Loucy (cell line): ENCODE measurements around the gene COP1.

Source experiments
- H2AFZ ChIP-seq: fragments of 200-600 bp; sonication (generic); 2 replicates; pipeline ENCODE4 v1.6.0; 2016; ENCODE audit warnings: antibody characterized with exemption, mild to moderate bottlenecking, low read length, moderate library complexity
- H3F3A ChIP-seq: fragments of 200-600 bp; 2 replicates; pipeline ENCODE4 v1.6.0; 2016; ENCODE audit warnings: antibody characterized with exemption, low read depth, mild to moderate bottlenecking
- H3K27me3 ChIP-seq: fragments of 200-600 bp; sonication (generic); 2 replicates; pipeline ENCODE4 v1.6.1; 2014; ENCODE audit warnings: low read length, mild to moderate bottlenecking; ENCODE audit not compliant: insufficient read depth, poor library complexity, severe bottlenecking
- H3K36me3 ChIP-seq: fragments of 200-600 bp; sonication (generic); 2 replicates; pipeline ENCODE4 v1.6.1; 2016; ENCODE audit warnings: low read length; ENCODE audit not compliant: insufficient read depth
- H3K4me1 ChIP-seq: fragments of 200-600 bp; sonication (generic); 2 replicates; pipeline ENCODE4 v1.5.1; 2014; ENCODE audit warnings: low read length, mild to moderate bottlenecking; ENCODE audit not compliant: insufficient read depth, poor library complexity, severe bottlenecking
- H3K4me2 ChIP-seq: fragments of 200-600 bp; sonication (generic); 2 replicates; pipeline ENCODE4 v1.6.0; 2014; ENCODE audit warnings: antibody characterized with exemption, low read length, low read depth, mild to moderate bottlenecking; ENCODE audit not compliant: poor library complexity, severe bottlenecking
- H3K4me3 ChIP-seq: fragments of 200-600 bp; sonication (generic); 2 replicates; pipeline ENCODE4 v1.5.1; 2014; ENCODE audit warnings: low read length, mild to moderate bottlenecking, mixed read lengths; ENCODE audit not compliant: poor library complexity, severe bottlenecking
- H3K79me2 ChIP-seq: fragments of 200-600 bp; sonication (generic); 2 replicates; pipeline ENCODE4 v1.6.1; 2014; ENCODE audit warnings: low read length; ENCODE audit not compliant: insufficient read depth
- H3K9ac ChIP-seq: fragments of 200-600 bp; sonication (generic); 2 replicates; pipeline ENCODE4 v1.6.0; 2014; ENCODE audit warnings: mild to moderate bottlenecking, low read depth, low read length, moderate library complexity; ENCODE audit not compliant: poor library complexity, severe bottlenecking
- H3K9me2 ChIP-seq: fragments of 200-600 bp; sonication (generic); replicated peaks from 2 replicates; pipeline ENCODE4 v1.6.1; 2016; ENCODE audit warnings: low read depth, low read length, mixed read lengths
- H3K9me3 ChIP-seq: fragments of 200-600 bp; sonication (generic); 2 replicates; pipeline ENCODE4 v1.6.1; 2014; ENCODE audit warnings: mild to moderate bottlenecking, antibody characterized with exemption, low read length, low read depth; ENCODE audit not compliant: insufficient read depth
- H4K20me1 ChIP-seq: fragments of 200-600 bp; sonication (generic); 2 replicates; pipeline ENCODE4 v1.6.0; 2014; ENCODE audit warnings: antibody characterized with exemption, low read length, mild to moderate bottlenecking; ENCODE audit not compliant: insufficient read depth, poor library complexity, severe bottlenecking
- CTCF ChIP-seq: fragments of 200-600 bp; sonication (generic); conservative IDR thresholded peaks from 2 replicates; pipeline ENCODE4 v1.5.1; 2014; ENCODE audit warnings: mild to moderate bottlenecking, antibody characterized with exemption, low read length
- EZH2phosphoT487 ChIP-seq: fragments of 200-600 bp; IDR thresholded peaks from 2 replicates; pipeline ENCODE4 v1.6.1; 2018; ENCODE audit warnings: antibody characterized with exemption, mild to moderate bottlenecking, moderate library complexity, borderline replicate concordance

Gene COP1

GRCh38 chr1:176110203-176110602, 96.9 kb downstream of the COP1 start:
- no peak for TF ChIP-seq EZH2phosphoT487
- no peak for TF ChIP-seq CTCF
- H3K79me2 ChIP-seq: no peaks in the 10 kb centered on the region
- H3K27me3 ChIP-seq: no peaks in the 10 kb centered on the region
- H3K9me3 ChIP-seq: no peaks in the 10 kb centered on the region
- H2AFZ ChIP-seq: no peak overlapping the region
- no peak overlapping the region for H3K4me2 ChIP-seq
- H3K36me3 ChIP-seq: peaks cover 36% of the 10 kb centered on the region
- no peak overlapping the region for H3K4me3 ChIP-seq
- H3K9ac ChIP-seq: no peak overlapping the region
- H3K4me1 ChIP-seq: peaks cover 11% of the 10 kb centered on the region
- H4K20me1 ChIP-seq: peaks cover 9% of the 10 kb centered on the region
- 0 out of 2 replicates have a peak, but pooled peaks cover 6% of the 10 kb centered on the region for H3F3A ChIP-seq
- no peaks in the 10 kb centered on the region for H3K9me2 ChIP-seq

- Histone ChIP-seq H3K4me1 (no peaks in the 10 kb centered on the region), H4K20me1 (peaks cover 30% of the 10 kb centered on the region), H3K9me2 (no peaks in the 10 kb centered on the region), H2AFZ (no peak overlapping the region), H3K27me3 (no peaks in the 10 kb centered on the region), H3K4me3 (no peak overlapping the region), H3F3A (no peaks in the 10 kb centered on the region), H3K36me3 (peaks cover 24% of the 10 kb centered on the region; the same call in 1 of the 2 replicates), H3K79me2 (no peaks in the 10 kb centered on the region), H3K4me2 (no peak overlapping the region), H3K9ac (no peak overlapping the region), H3K9me3 (no peaks in the 10 kb centered on the region)
- TF ChIP-seq CTCF (no peak), EZH2phosphoT487 (no peak)
Observed at GRCh38 chr1:176102768-176103350, 104.2 kb downstream of the COP1 start.

- Histone ChIP-seq H3K4me2 (no peak overlapping the region), H2AFZ (no peak overlapping the region), H4K20me1 (peaks cover 30% of the 10 kb centered on the region), H3K9me2 (no peaks in the 10 kb centered on the region), H3K9ac (no peak overlapping the region), H3K36me3 (peaks cover 24% of the 10 kb centered on the region; the same call in 1 of the 2 replicates), H3K4me3 (no peak overlapping the region), H3K4me1 (no peaks in the 10 kb centered on the region), H3K27me3 (no peaks in the 10 kb centered on the region), H3F3A (no peaks in the 10 kb centered on the region), H3K9me3 (no peaks in the 10 kb centered on the region), H3K79me2 (no peaks in the 10 kb centered on the region)
- TF ChIP-seq EZH2phosphoT487 (no peak), CTCF (no peak)
Observed at GRCh38 chr1:176101951-176102642, 105.0 kb downstream of the COP1 start.
